T-helper 1 cell treated with Interleukin-12 subunit alpha and Interleukin-12 subunit beta and Interleukin-4 antibody, amounts not matched to agents 30 μg/mL and 1 μg/mL, for 36 hours (primary cell): ENCODE results near the gene PDE6D.
"Not testable (repeated sequence)": the region's sequence is repeated elsewhere in the genome, so short reads cannot be mapped to it uniquely, and the experiment has no call there.

ENCODE experiments used
- H3K27ac Mint-ChIP-seq: one replicate; pipeline ENCODE4 v1.8.0; 2021; ENCODE audit warnings: mild to moderate bottlenecking, mixed read lengths
- H3K27me3 Mint-ChIP-seq: one replicate; pipeline ENCODE4 v1.8.0; 2021; ENCODE audit warnings: low read depth, mixed read lengths
- H3K36me3 Mint-ChIP-seq: one replicate; pipeline ENCODE4 v1.8.0; 2021; ENCODE audit warnings: low read depth, mixed read lengths
- H3K4me1 Mint-ChIP-seq: one replicate; pipeline ENCODE4 v1.8.0; 2021; ENCODE audit warnings: low read depth, mixed read lengths
- H3K4me3 Mint-ChIP-seq: one replicate; pipeline ENCODE4 v1.8.0; 2021; ENCODE audit warnings: mild to moderate bottlenecking, moderate library complexity, mixed read lengths
- H3K9me3 Mint-ChIP-seq: one replicate; pipeline ENCODE4 v1.8.0; 2021; ENCODE audit warnings: mixed read lengths

PDE6D gene

GRCh38 chr2:231716666-231717280 is 64.3 kb downstream of the PDE6D start:
- no peak overlapping the region for H3K27ac Mint-ChIP-seq

GRCh38 chr2:231715988-231716616 is 65.0 kb downstream of the PDE6D start:
- Mint-ChIP-seq H3K4me3 (no peak overlapping the region), H3K4me1 (peaks cover 34% of the 10 kb centered on the region), H3K27ac (peak overlapping the region; percentile 53), H3K27me3 (no peaks in the 10 kb centered on the region), H3K9me3 (no peaks in the 10 kb centered on the region), H3K36me3 (peaks cover 33% of the 10 kb centered on the region)

More at GRCh38 chr2:231716666-231717280, 64.3 kb downstream of the PDE6D start:
- no peaks in the 10 kb centered on the region for H3K9me3 Mint-ChIP-seq
- H3K36me3 Mint-ChIP-seq, result peaks cover 26% of the 10 kb centered on the region
- H3K27me3 Mint-ChIP-seq, result no peaks in the 10 kb centered on the region
- peaks cover 29% of the 10 kb centered on the region for H3K4me1 Mint-ChIP-seq
- no peak overlapping the region for H3K4me3 Mint-ChIP-seq

- H3K27me3 Mint-ChIP-seq, result no peaks in the 10 kb centered on the region
- H3K4me3 Mint-ChIP-seq, result no peak overlapping the region
- no peaks in the 10 kb centered on the region for H3K9me3 Mint-ChIP-seq
- peaks cover 35% of the 10 kb centered on the region for H3K36me3 Mint-ChIP-seq
- H3K4me1 Mint-ChIP-seq, result peaks cover 34% of the 10 kb centered on the region
- H3K27ac Mint-ChIP-seq, result peak overlapping the region; percentile 53
Measured at GRCh38 chr2:231715499-231715837, 65.6 kb downstream of the PDE6D start.

GRCh38 chr2:231714639-231715498 is 66.2 kb downstream of the PDE6D start:
- H3K9me3 Mint-ChIP-seq, result no peaks in the 10 kb centered on the region
- no peak overlapping the region for H3K4me3 Mint-ChIP-seq
- peak overlapping the region; percentile 88 for H3K27ac Mint-ChIP-seq
- peaks cover 34% of the 10 kb centered on the region for H3K4me1 Mint-ChIP-seq
- H3K36me3 Mint-ChIP-seq, result peaks cover 36% of the 10 kb centered on the region
- H3K27me3 Mint-ChIP-seq, result no peaks in the 10 kb centered on the region

- H3K27ac Mint-ChIP-seq, result peak overlapping the region; percentile 88
- H3K27me3 Mint-ChIP-seq, result no peaks in the 10 kb centered on the region
- no peaks in the 10 kb centered on the region for H3K9me3 Mint-ChIP-seq
- H3K4me3 Mint-ChIP-seq, result peak overlapping the region; percentile 52
- H3K36me3 Mint-ChIP-seq, result peaks cover 39% of the 10 kb centered on the region
- peaks cover 34% of the 10 kb centered on the region for H3K4me1 Mint-ChIP-seq
Measured at GRCh38 chr2:231713730-231714638, 67.1 kb downstream of the PDE6D start.

- H3K27me3 Mint-ChIP-seq, result not testable (repeated sequence)
- peak overlapping the region; percentile 88 for H3K27ac Mint-ChIP-seq
Measured at GRCh38 chr2:231713406-231713729, 67.7 kb downstream of the PDE6D start.

GRCh38 chr2:231712451-231713021 is 68.5 kb downstream of the PDE6D start:
- H3K9me3 Mint-ChIP-seq, H3K27me3 Mint-ChIP-seq: not testable (repeated sequence)
- peaks cover 34% of the 10 kb centered on the region for H3K4me1 Mint-ChIP-seq
- peak overlapping the region; percentile 91 for H3K27ac Mint-ChIP-seq
- H3K36me3 Mint-ChIP-seq, result peaks cover 42% of the 10 kb centered on the region
- peak overlapping the region; percentile 91 for H3K4me3 Mint-ChIP-seq

More at GRCh38 chr2:231713406-231713729, 67.7 kb downstream of the PDE6D start:
- Mint-ChIP-seq H3K4me1 (peaks cover 34% of the 10 kb centered on the region), H3K4me3 (peak overlapping the region; percentile 52), H3K36me3 (peaks cover 41% of the 10 kb centered on the region)
- H3K9me3 Mint-ChIP-seq, result not testable (repeated sequence)

- peaks cover 43% of the 10 kb centered on the region for H3K36me3 Mint-ChIP-seq
- H3K27ac Mint-ChIP-seq, result peak overlapping the region; percentile 91
- H3K27me3 Mint-ChIP-seq, result peaks cover 3% of the 10 kb centered on the region
- H3K4me3 Mint-ChIP-seq, result peak overlapping the region; percentile 91
- H3K4me1 Mint-ChIP-seq, result peaks cover 38% of the 10 kb centered on the region
- H3K9me3 Mint-ChIP-seq, result no peaks in the 10 kb centered on the region
Measured at GRCh38 chr2:231711677-231712450, 69.2 kb downstream of the PDE6D start.

- H3K27ac Mint-ChIP-seq, result peak overlapping the region; percentile 91
- no peaks in the 10 kb centered on the region for H3K9me3 Mint-ChIP-seq
- H3K36me3 Mint-ChIP-seq, result peaks cover 44% of the 10 kb centered on the region
- peaks cover 3% of the 10 kb centered on the region for H3K27me3 Mint-ChIP-seq
- H3K4me1 Mint-ChIP-seq, result peaks cover 43% of the 10 kb centered on the region
- H3K4me3 Mint-ChIP-seq, result peak overlapping the region; percentile 91
Measured at GRCh38 chr2:231710799-231711676, 70.0 kb downstream of the PDE6D start.

- H3K4me3 Mint-ChIP-seq, result peak overlapping the region; percentile 91
- peaks cover 41% of the 10 kb centered on the region for H3K36me3 Mint-ChIP-seq
- peaks cover 41% of the 10 kb centered on the region for H3K4me1 Mint-ChIP-seq
- H3K9me3 Mint-ChIP-seq, result no peaks in the 10 kb centered on the region
- H3K27me3 Mint-ChIP-seq, result peaks cover 3% of the 10 kb centered on the region
- peak overlapping the region; percentile 89 for H3K27ac Mint-ChIP-seq
Measured at GRCh38 chr2:231709981-231710798, 70.9 kb downstream of the PDE6D start.

GRCh38 chr2:231709636-231709980 is 71.5 kb downstream of the PDE6D start:
- Mint-ChIP-seq H3K27ac (peak overlapping the region; percentile 89), H3K4me1 (peaks cover 41% of the 10 kb centered on the region), H3K27me3 (peaks cover 3% of the 10 kb centered on the region), H3K4me3 (peak overlapping the region; percentile 86), H3K36me3 (peaks cover 39% of the 10 kb centered on the region), H3K9me3 (no peaks in the 10 kb centered on the region)
